ENCODE measurements around the gene SAMD1. TPM values are rescaled to one million over a fixed set of nuclear protein-coding genes. Genes with fewer than 3 reads are reported as not detected.

The SAMD1 gene
- total RNA-seq, 1 experiment from 2014 or later, result 108 TPM

- no peaks in the 10 kb centered on the region for H3K27me3 ChIP-seq (ENCODE audit: insufficient read depth, low read length)
- peaks cover 9% of the 10 kb centered on the region for H3K23me2 ChIP-seq (ENCODE audit: insufficient read length, low read depth, low read length, poor library complexity, severe bottlenecking)
- no peak within 1 kb of the TSS for H3K56ac ChIP-seq (ENCODE audit: insufficient read length, low read depth, low read length)
- H2BK15ac ChIP-seq (ENCODE audit: low read depth, low read length), result no peak within 1 kb of the TSS
- no peak within 1 kb of the TSS for H3T11ph ChIP-seq (ENCODE audit: low read length)
- H3K79me1 ChIP-seq (ENCODE audit: insufficient read depth, low read depth, low read length, poor library complexity, severe bottlenecking), result peaks cover 6% of the 10 kb centered on the region
- H2BK120ac ChIP-seq (ENCODE audit: low read depth, low read length, poor library complexity, severe bottlenecking), result no peak within 1 kb of the TSS
- peak; percentile 29; the same call in 1 of the 3 replicates for TF ChIP-seq CTCF (conservative IDR thresholded peaks at IDR 0.05)
- peaks cover 4% of the 10 kb centered on the region; the same call in 1 of the 2 replicates for H3K4me1 ChIP-seq (ENCODE audit: insufficient read depth, low read length)
- H3K4me3 Mint-ChIP-seq, result peak within 1 kb of the TSS; percentile 84 to 94
- no peaks in the 10 kb centered on the region for H4K20me1 ChIP-seq (ENCODE audit: control insufficient read depth, insufficient read depth, insufficient read length)
- no peak within 1 kb of the TSS for H4K8ac ChIP-seq (replicated peaks; ENCODE audit: insufficient read length, low read depth, low read length)
- H3K4me2 ChIP-seq (ENCODE audit: insufficient read depth, insufficient read length, low read length), result peak within 1 kb of the TSS; percentile 77
- no peak within 1 kb of the TSS for H2BK5ac ChIP-seq (ENCODE audit: insufficient read length, low read length)
- H2BK12ac ChIP-seq (ENCODE audit: insufficient read length, low read depth, low read length), result no peak within 1 kb of the TSS
- H3K4ac ChIP-seq (ENCODE audit: low read depth, low read length), result no peak within 1 kb of the TSS
- peak within 1 kb of the TSS; percentile 44 for H3K27ac ChIP-seq (ENCODE audit: insufficient read length, low read depth, low read length)
- H3K14ac ChIP-seq (ENCODE audit: insufficient read depth, low read length), result peak within 1 kb of the TSS; percentile 89
- peaks cover 3% of the 10 kb centered on the region; the same call in 1 of the 2 replicates for H3K79me2 ChIP-seq (ENCODE audit: insufficient read depth, low read length)
- DNase-seq, result peak; percentile 100
- no peak within 1 kb of the TSS for H3K23ac ChIP-seq (ENCODE audit: insufficient read length, low read depth, low read length)
- no peak within 1 kb of the TSS for H4K5ac ChIP-seq (ENCODE audit: insufficient read length, low read depth, low read length)
- peaks cover 16 to 22% of the 10 kb centered on the region in 2 experiments for H3K4me1 Mint-ChIP-seq
- peak within 1 kb of the TSS; percentile 88 to 99 (median 97) for H3K27ac Mint-ChIP-seq
- H3K27me3 Mint-ChIP-seq (ENCODE audit: low read depth), result no peaks in the 10 kb centered on the region
- peaks cover 12 to 21% (median 18%) of the 10 kb centered on the region in 3 experiments; a peak in 6 of 7 replicates for H3K36me3 Mint-ChIP-seq (ENCODE audit: insufficient read depth in 1 of 3, low read depth in 3 of 3)
- no peak within 1 kb of the TSS for H4K91ac ChIP-seq (ENCODE audit: insufficient read length, low read depth, low read length)
- no CpG with 5 or more reads among the region's 78 CpGs for WGBS (ENCODE audit: extremely low coverage, insufficient read length, low lambda C conversion rate)
- H2BK20ac ChIP-seq (ENCODE audit: low read depth, low read length, poor library complexity, severe bottlenecking), result no peak within 1 kb of the TSS
- H3K9ac ChIP-seq (ENCODE audit: extremely low read depth, insufficient read length, low read length), result peak within 1 kb of the TSS; percentile 75
- H3K9me3 ChIP-seq (ENCODE audit: control insufficient read depth, low read depth, low read length), result no peaks in the 10 kb centered on the region
- H2AK5ac ChIP-seq (ENCODE audit: insufficient read length, low read length), result no peak within 1 kb of the TSS
- H3K9me3 Mint-ChIP-seq, result no peaks in the 10 kb centered on the region
- no peak within 1 kb of the TSS for H2AFZ ChIP-seq (ENCODE audit: low read length)
- H3K18ac ChIP-seq (ENCODE audit: insufficient read length, low read depth, low read length), result peak within 1 kb of the TSS; percentile 80
Measured at GRCh38 chr19:14136509-14137281, 46.1 kb upstream of the SAMD1 start, which contains the start of gene ASF1B. TSS of gene ASF1B (minus strand) at chr19:14136589. CDS start at chr19:14136456, 133 bp downstream.
